Measurements from ENCODE around the gene COX7A1.

Gene COX7A1

DNA sequence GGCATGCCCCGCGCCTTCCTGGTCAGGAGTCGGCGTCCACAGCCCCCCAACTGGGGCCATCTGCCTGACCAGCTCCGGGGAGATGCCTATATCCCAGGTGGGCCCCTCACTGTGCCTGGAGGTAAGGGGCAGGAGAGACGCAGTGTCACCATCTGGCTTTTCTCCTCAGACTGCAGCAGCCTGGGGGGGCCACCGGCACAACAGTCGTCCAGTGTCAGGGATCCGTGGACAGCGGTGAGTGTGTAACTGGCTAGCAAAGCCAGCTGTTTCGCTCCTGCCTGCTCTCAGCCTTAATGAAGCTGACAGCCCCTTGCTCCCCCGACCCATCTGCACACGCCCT is 41.1 kb downstream of the COX7A1 start:
- no peak for DNase-seq

DNA sequence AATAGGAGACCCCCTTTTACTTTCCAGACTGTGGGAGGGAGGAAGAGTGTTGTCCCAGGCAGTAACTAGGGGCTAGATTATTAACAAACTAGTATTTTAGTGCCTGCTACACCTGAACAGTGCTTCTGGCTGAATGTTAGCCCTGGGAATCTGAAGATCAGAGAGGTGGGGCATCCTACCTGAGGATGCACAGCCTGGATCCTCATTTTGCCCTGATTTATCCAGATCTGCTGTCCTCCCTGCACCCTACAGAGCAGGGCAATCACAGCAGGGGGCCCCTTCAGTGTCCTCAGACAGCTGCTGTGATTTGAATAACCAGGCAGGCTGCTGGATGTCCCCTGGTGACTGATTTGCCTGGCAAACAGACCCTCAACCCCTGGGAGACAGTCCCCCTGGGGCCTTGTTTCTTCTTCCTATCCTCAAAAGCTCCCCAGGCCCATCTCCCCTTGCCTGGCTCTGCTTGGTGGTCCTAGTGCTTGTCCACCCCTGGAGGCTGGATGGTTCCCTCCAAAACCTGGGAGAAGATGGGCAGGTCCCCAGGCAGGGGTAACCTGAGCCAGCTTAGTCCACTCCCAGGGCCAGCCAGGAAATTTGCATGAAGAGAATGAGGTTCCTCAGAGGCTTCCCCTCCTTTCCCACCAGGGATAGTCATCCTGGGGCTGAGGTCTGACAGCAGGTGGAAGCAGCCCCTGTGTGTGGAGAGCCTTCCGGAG is 41.6 kb downstream of the COX7A1 start, which contains the start of gene OVOL3:
Gene OVOL3 (plus strand): TSS at position 657 of the 713 bp plus-strand sequence. CDS start 60 bp downstream, outside the sequence.
- no peak for DNase-seq

DNA sequence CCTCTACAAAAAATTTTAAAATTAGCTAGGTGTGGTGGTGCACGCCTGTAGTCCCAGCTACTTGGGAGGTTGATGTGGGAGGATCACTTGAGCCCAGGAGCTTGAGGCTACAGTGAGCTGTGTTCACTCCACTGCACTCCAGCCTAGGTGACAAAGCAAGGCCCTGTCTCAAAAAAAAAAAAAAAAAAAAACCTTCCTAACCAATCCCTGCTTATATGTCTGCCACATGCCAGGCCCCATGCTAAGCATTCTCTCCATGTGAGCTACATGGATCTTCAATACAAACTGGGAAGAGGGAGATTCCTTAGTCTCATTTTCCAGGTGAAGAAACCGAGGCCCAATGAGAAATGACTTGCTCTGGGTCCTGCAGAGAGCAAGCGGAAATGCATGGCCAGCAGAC is 43.6 kb downstream of the COX7A1 start:
- no peak for DNase-seq

DNA sequence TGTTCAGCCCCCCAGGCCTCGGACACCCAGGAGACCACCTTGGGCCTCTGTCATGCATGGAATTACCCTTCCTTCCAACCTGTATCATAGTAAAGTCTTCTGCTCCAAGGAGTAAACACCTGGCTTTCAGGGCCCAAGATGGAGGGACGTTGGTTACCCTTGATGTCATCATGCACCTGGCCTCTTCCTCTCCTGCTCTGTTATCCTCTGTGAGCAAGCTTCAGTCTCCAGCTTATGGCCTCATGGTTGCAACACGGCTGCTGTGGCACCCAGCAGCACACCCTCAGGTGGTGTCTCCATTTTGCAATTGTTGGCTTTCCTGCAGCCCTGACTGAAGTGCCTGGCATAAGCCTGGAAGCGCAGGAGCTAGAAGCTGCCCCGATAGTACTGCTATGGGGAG is 45.3 kb downstream of the COX7A1 start:
- no peak for DNase-seq

DNA sequence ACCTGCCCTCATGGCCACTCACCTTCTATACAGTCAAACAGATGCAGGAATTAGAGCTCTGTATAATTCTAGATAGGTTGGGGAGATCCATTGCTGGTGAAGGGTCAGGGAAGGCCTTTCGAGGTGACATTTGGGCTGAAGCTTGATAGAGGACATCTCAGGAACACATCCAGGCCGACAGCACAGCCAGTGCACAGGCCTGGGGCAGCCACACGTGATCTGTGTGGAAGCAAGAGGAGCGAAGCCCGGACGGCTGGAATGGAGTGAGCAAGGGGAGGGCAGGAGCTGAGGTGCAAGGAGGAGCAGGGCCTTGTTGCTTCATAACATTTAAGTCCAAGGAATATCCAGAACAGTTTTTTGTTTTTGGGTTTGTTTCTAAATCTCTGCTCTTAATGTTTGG is 45.8 kb downstream of the COX7A1 start:
- no peak for DNase-seq

DNA sequence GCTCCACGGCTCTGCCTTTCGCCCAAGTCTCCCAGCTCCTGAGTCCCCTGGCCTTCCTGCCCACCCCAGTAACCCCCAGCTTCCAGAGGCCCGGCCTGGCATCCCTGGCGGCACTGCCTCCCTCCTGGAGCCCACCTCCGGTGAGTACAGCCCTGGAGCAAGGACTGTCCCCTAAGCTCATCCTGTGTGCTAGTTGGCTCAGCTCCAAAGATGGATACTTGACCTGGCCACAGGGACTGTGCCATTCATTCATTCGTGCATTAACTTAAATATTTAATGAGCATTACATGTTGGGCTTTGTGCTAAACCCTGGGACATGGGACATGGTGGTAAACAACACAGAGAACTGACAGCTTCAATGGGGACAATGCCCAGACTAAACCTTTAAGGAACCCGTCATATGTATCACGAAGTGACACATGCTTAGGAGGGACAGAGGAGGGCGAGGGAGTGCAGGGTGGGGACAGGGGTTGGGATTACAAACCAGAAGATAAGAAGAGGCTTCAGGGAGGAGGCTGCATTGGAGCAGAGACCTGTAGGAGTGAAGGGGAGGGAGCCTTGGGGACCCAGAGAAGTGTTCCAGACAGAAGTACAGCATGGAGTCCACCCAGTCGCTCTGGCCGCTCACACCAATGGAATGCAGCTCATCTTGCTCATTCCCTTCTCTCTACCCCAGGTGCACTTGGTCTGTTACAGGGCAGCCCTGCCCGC is 48.2 kb downstream of the COX7A1 start:
- no peak for DNase-seq

DNA sequence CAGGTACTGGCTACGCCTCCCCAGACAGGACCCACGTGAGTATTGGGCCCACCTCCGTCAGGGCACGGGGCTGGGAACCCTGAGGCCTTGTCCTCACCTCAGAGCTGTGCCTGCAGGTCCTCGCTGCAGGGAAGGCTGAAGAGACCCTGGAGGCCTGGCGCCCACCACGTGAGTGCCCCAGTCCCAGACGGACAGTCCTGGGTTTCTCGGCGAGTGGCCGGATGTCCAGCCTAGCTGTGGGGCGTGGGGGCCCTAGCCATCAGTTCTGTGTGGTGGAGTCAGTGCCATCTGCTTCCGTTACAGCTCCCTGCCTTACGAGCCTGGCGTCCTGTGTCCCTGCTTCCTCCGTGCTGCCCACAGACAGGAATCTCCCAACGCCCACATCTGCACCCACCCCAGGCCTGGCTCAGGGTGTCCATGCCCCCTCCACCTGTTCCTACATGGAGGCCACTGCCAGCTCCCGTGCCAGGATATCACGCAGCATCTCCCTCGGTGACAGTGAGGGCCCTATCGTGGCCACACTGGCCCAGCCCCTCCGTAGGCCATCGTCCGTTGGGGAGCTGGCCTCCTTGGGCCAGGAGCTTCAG is 49.1 kb downstream of the COX7A1 start:
- no peak for DNase-seq

DNA sequence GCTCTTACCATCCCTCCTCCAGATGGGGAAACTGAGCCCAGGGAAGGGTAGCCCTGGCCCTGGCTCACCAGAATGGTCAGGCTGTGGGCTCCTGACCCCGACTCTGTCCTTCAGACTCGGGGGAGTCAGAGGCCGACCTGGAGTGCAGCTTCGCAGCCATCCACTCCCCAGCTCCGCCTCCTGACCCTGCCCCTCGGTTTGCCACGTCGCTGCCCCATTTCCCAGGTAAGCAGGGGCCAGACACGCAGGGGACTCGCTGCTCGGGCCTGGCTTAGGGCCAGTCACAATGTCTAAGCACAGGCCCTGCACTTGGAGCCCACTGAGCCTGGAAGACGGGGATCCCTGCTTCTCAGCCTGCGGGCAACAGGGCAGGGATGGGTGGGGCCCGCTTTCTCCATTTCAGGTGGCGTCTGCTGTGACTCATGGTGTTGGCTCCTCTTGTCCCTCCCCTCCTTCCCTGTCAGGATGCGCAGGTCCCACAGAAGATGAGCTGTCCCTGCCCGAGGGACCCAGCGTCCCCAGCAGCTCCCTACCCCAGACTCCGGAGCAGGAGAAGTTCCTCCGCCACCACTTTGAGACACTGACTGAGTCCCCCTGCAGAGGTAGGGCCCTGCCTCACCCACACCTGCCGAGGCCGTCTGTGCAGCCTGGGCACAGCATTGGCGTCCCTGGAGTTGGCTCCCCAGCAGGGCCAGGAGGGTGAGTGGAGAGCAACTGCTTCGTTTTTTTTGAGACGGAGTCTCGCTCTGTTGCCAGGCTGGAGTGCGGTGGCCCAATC is 50.5 kb downstream of the COX7A1 start:
- no peak for DNase-seq

All from AML-193 (cell line).